ENCODE measurements around the gene BRD7. TPM values are rescaled to one million over a fixed set of nuclear protein-coding genes. Genes with fewer than 3 reads are reported as not detected.

The BRD7 gene
- total RNA-seq, 2 experiments from 2014 or later: 76.2 to 93.4 TPM

- intact Hi-C loops (cut with micrococcal nuclease): loop anchor here (10.0 kb wide), 1 partner anchor 71 kb away; no protein-coding TSS in a partner anchor
- no peak for ATAC-seq
- H3K27me3 Mint-ChIP-seq: no peaks in the 10 kb centered on the region
These were observed 83.3 kb downstream of the BRD7 start for GRCh38 chr16:50285406-50286003.

GRCh38 chr16:50284131-50284911 lies 84.5 kb downstream of the BRD7 start:
- H3K27ac Mint-ChIP-seq: peak overlapping the region; percentile 2
- peaks cover 2% of the 10 kb centered on the region for H3K9me3 Mint-ChIP-seq
- DNase-seq: no peak
- H3K27me3 Mint-ChIP-seq: no peaks in the 10 kb centered on the region
- no peak overlapping the region for H3K4me3 Mint-ChIP-seq
- intact Hi-C loops (cut with micrococcal nuclease): loop anchor here (10.0 kb wide), 1 partner anchor 70 kb away; no protein-coding TSS in a partner anchor
- peaks cover 72% of the 10 kb centered on the region for H3K4me1 Mint-ChIP-seq (ENCODE audit: low read depth)
- no peak for ATAC-seq
- ChIA-PET CTCF (interaction anchor here (1.1 to 4.3 kb wide), 3 partner anchors 9 to 73 kb away, joined by 3 to 18 read pairs (median 5); no protein-coding TSS in a partner anchor), POLR2A (interaction anchor here (1.0 to 19.3 kb wide), 2 partner anchors 12 to 16 kb away, joined by 3 to 215 read pairs; partner anchors contain the start of gene ADCY7)
- H3K36me3 Mint-ChIP-seq (ENCODE audit: low read depth): peaks cover 40% of the 10 kb centered on the region
- TF ChIP-seq CTCF (IDR thresholded peaks at IDR 0.05): no peak

More at GRCh38 chr16:50285406-50286003, 83.3 kb downstream of the BRD7 start:
- DNase-seq: no peak
- ChIA-PET POLR2A (interaction anchor here (1.6 to 19.3 kb wide), 2 partner anchors 11 to 18 kb away, joined by 6 to 215 read pairs; partner anchors contain the start of gene ADCY7), CTCF (interaction anchor here (1.3 to 4.3 kb wide), 6 partner anchors 8 to 74 kb away, joined by 3 to 18 read pairs (median 4); no protein-coding TSS in a partner anchor)
- Mint-ChIP-seq H3K4me3 (no peak overlapping the region), H3K36me3 (ENCODE audit: low read depth) (peaks cover 35% of the 10 kb centered on the region), H3K4me1 (ENCODE audit: low read depth) (peaks cover 62% of the 10 kb centered on the region), H3K27ac (peak overlapping the region; percentile 71), H3K9me3 (peaks cover 2% of the 10 kb centered on the region)
- TF ChIP-seq CTCF (IDR thresholded peaks at IDR 0.05): no peak

GRCh38 chr16:50282955-50283631 lies 85.7 kb downstream of the BRD7 start:
- TF ChIP-seq CTCF (IDR thresholded peaks at IDR 0.05): no peak
- Mint-ChIP-seq H3K9me3 (peaks cover 7% of the 10 kb centered on the region), H3K27ac (peak overlapping the region; percentile 41), H3K4me1 (ENCODE audit: low read depth) (peaks cover 77% of the 10 kb centered on the region), H3K4me3 (no peak overlapping the region), H3K27me3 (no peaks in the 10 kb centered on the region), H3K36me3 (ENCODE audit: low read depth) (peaks cover 40% of the 10 kb centered on the region)
- ChIA-PET CTCF (interaction anchor here (0.8 to 4.3 kb wide), 7 partner anchors 37 to 523 kb away, joined by 3 to 18 read pairs (median 5); partner anchors contain the start of gene CNEP1R1), POLR2A (interaction anchor here (1.0 to 19.3 kb wide), 4 partner anchors 15 to 38 kb away, joined by 3 to 215 read pairs (median 6); partner anchors contain the start of gene ADCY7)
- DNase-seq (no peak), ATAC-seq (no peak)
- intact Hi-C loops (cut with micrococcal nuclease): loop anchor here (10.0 kb wide), 1 partner anchor 68 kb away; no protein-coding TSS in a partner anchor

GRCh38 chr16:50282010-50282538 lies 86.7 kb downstream of the BRD7 start:
- peak overlapping the region; percentile 70 for H3K27ac Mint-ChIP-seq
- H3K36me3 Mint-ChIP-seq (ENCODE audit: low read depth): peaks cover 42% of the 10 kb centered on the region
- POLR2A ChIA-PET: interaction anchor here (0.9 to 19.3 kb wide), 4 partner anchors 14 to 71 kb away, joined by 3 to 215 read pairs (median 6); partner anchors contain the start of gene ADCY7
- DNase-seq (peak; percentile 82), ATAC-seq (peak; percentile 70)
- CTCF ChIA-PET: interaction anchor here (0.8 to 4.3 kb wide), 8 partner anchors 14 to 257 kb away, joined by 3 to 18 read pairs (median 4); partner anchors contain the start of gene CNEP1R1
- peak overlapping the region; percentile 29 for H3K4me3 Mint-ChIP-seq
- no peaks in the 10 kb centered on the region for H3K27me3 Mint-ChIP-seq
- H3K9me3 Mint-ChIP-seq: peaks cover 11% of the 10 kb centered on the region
- peaks cover 87% of the 10 kb centered on the region for H3K4me1 Mint-ChIP-seq (ENCODE audit: low read depth)
- intact Hi-C loops (cut with micrococcal nuclease): loop anchor here (10.0 kb wide), 1 partner anchor 67 kb away; no protein-coding TSS in a partner anchor
- no peak for TF ChIP-seq CTCF (IDR thresholded peaks at IDR 0.05)
